ENCODE data around the gene PSMD3. TPM values are rescaled to one million over a fixed set of nuclear protein-coding genes. Genes with fewer than 3 reads are reported as not detected.

Gene PSMD3
- total RNA-seq, 2 donors from 2014 or later = 95.5 to 103 TPM

GRCh38 chr17:39968761-39969160 lies 11.8 kb upstream of the PSMD3 start:
- DNase-seq (no peak), ATAC-seq (replicated peaks in 1 of 2) (no peak)
- H3K4me1 Mint-ChIP-seq (ENCODE audit: low read depth) = peaks cover 9% of the 10 kb centered on the region
- no peaks in the 10 kb centered on the region for H3K9me3 Mint-ChIP-seq
- no peaks in the 10 kb centered on the region for H3K36me3 Mint-ChIP-seq (ENCODE audit: insufficient read depth in 2 of 2)
- peaks cover 17% of the 10 kb centered on the region for H3K27me3 Mint-ChIP-seq (ENCODE audit: low read depth)
- no peak overlapping the region for H3K27ac Mint-ChIP-seq
- no peak overlapping the region for H3K4me3 Mint-ChIP-seq

DNA sequence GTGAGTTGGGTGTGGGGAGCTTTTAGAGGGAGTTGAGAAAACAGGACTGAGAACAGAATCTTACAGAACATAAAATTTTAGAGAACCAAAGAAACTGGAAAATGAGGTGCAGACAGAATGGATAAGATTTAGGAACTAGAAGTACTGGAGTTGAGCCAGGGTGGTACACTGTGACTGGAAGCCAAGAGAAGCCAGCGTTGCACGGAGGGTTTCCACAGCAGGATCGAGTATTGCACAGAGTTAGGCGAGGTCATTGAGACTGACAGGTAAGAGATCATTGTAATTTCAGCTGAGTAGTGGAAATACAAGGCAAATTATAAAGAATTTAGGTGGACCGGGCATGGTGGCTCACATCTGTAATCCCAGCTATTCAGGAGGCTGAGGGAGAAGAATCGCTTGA lies 11.2 kb upstream of the PSMD3 start:
- Mint-ChIP-seq H3K27me3 (ENCODE audit: low read depth) (peaks cover 17% of the 10 kb centered on the region), H3K4me1 (ENCODE audit: low read depth) (peaks cover 4% of the 10 kb centered on the region), H3K9me3 (no peaks in the 10 kb centered on the region), H3K27ac (no peak overlapping the region), H3K4me3 (no peak overlapping the region), H3K36me3 (ENCODE audit: insufficient read depth in 2 of 2) (no peaks in the 10 kb centered on the region)
- DNase-seq = no peak
- no peak for ATAC-seq (replicated peaks in 1 of 2)

DNA sequence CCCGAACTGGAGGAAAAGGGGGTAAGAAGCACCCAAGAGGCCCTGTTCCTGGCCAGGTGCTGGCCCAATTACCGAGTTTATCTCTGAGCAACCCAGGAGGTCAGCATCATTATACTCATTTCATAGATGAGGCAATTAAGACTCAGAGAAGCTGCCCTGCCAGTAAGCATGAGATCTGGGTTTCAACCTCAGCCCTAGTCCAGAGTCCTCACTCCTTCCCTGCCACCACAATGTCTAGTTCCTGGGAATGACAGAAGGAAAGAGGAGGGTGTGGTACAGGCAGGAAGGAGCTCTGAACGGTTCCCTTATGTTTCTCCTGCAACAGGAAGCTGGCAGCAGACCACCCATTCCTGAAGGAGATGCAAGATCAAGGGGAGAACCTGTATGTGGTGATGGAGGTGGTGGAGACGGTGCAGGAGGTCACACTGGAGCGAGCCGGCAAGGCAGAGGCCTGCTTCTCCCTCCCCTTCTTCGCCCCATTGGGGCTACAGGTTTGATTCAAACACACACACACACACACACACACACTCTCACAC lies 10.4 kb upstream of the PSMD3 start:
- Mint-ChIP-seq H3K36me3 (ENCODE audit: insufficient read depth in 2 of 2) (no peaks in the 10 kb centered on the region), H3K4me1 (ENCODE audit: low read depth) (no peaks in the 10 kb centered on the region), H3K27ac (no peak overlapping the region), H3K27me3 (ENCODE audit: low read depth) (peaks cover 17% of the 10 kb centered on the region), H3K9me3 (no peaks in the 10 kb centered on the region), H3K4me3 (no peak overlapping the region)
- DNase-seq = no peak
- no peak for ATAC-seq (replicated peaks in 1 of 2)

DNA sequence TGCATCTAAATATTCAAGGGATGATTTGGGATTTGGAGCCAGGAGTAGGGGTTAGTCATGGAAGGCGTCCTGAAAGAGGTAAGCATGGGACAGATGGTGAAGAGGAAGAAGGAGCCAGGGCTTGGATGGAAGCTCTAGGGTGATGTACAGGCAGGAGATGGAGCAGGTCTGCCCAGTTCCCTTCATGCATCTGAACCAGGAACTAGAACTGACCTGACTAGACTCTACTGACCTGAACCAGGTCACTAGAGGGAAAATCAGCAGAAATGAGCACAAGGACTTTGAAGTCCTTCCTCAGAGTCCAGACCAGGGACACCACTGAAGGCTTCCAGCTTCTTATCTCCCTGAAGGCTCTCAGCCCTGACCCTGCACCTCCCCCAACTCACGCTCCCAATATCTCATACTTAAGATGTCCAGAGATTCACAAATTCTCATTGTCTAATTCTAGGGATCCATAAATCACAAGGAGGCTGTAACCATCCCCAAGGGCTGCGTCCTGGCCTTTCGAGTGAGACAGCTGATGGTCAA lies 9.5 kb upstream of the PSMD3 start:
- no peaks in the 10 kb centered on the region for H3K4me1 Mint-ChIP-seq (ENCODE audit: low read depth)
- H3K27ac Mint-ChIP-seq = no peak overlapping the region
- ATAC-seq (replicated peaks in 1 of 2) (no peak), DNase-seq (no peak)
- H3K36me3 Mint-ChIP-seq (ENCODE audit: insufficient read depth in 2 of 2) = no peaks in the 10 kb centered on the region
- no peaks in the 10 kb centered on the region for H3K9me3 Mint-ChIP-seq
- peaks cover 17% of the 10 kb centered on the region for H3K27me3 Mint-ChIP-seq (ENCODE audit: low read depth)
- no peak overlapping the region for H3K4me3 Mint-ChIP-seq

GRCh38 chr17:39972271-39972670 lies 8.3 kb upstream of the PSMD3 start:
- DNase-seq = no peak
- H3K4me3 Mint-ChIP-seq = no peak overlapping the region
- H3K9me3 Mint-ChIP-seq = no peaks in the 10 kb centered on the region
- no peaks in the 10 kb centered on the region for H3K36me3 Mint-ChIP-seq (ENCODE audit: insufficient read depth in 2 of 2)
- H3K4me1 Mint-ChIP-seq (ENCODE audit: low read depth) = no peaks in the 10 kb centered on the region
- no peak for ATAC-seq (replicated peaks in 1 of 2)
- peaks cover 17% of the 10 kb centered on the region for H3K27me3 Mint-ChIP-seq (ENCODE audit: low read depth)
- H3K27ac Mint-ChIP-seq = no peak overlapping the region

DNA sequence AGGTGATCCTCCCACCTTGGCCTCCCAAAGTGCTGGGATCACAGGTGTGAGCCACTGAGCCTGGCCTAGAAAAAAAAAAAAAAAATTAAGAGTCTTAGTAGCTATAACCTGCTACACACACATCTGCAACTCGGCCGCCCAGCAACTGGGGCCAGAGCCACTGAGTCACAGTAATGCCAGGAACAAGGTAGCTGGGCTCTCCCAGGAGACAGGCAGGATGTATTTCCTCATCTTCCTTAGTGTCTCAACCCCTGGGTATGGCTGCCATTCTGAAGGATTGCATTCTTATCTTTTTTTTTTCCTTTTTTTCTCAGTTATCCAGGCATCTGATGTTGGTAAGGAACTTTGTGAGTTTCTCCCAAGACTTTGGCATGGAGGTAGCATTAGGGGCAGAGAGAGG lies 7.1 kb upstream of the PSMD3 start:
- DNase-seq (no peak), ATAC-seq (replicated peaks in 1 of 2) (no peak)
- Mint-ChIP-seq H3K9me3 (no peaks in the 10 kb centered on the region), H3K36me3 (ENCODE audit: insufficient read depth in 2 of 2) (no peaks in the 10 kb centered on the region), H3K4me3 (no peak overlapping the region), H3K27ac (no peak overlapping the region), H3K4me1 (ENCODE audit: low read depth) (no peaks in the 10 kb centered on the region), H3K27me3 (ENCODE audit: low read depth) (peaks cover 17% of the 10 kb centered on the region)

- Mint-ChIP-seq H3K27ac (no peak overlapping the region), H3K4me3 (no peak overlapping the region), H3K36me3 (ENCODE audit: insufficient read depth in 2 of 2) (no peaks in the 10 kb centered on the region), H3K4me1 (ENCODE audit: low read depth) (peaks cover 3% of the 10 kb centered on the region), H3K27me3 (ENCODE audit: low read depth) (peaks cover 21% of the 10 kb centered on the region), H3K9me3 (no peaks in the 10 kb centered on the region)
- ATAC-seq (replicated peaks in 1 of 2) = no peak
- DNase-seq = no peak
These were observed 6.2 kb upstream of the PSMD3 start for GRCh38 chr17:39974433-39974832.

DNA sequence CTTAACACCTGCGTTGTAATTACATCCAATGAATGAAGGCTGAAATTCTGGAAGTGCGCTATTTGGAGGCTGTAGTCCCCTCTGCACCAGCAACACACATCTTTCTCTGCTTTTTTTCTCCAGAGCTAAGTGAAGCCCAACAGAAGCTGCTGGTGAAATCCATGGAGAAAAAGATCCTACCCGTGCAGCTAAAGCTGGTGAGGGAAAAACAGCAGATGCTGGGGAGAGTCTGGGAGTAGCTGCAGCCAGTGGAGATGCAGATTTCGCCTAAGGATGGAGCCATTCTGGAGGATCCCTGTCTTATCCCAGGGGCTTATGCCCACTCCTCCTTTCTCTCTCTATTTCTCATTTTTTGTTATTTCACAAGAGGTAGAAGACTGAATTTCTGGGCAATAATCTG lies 4.8 kb upstream of the PSMD3 start:
- Mint-ChIP-seq H3K9me3 (no peaks in the 10 kb centered on the region), H3K27me3 (ENCODE audit: low read depth) (peaks cover 9% of the 10 kb centered on the region), H3K27ac (no peak overlapping the region), H3K36me3 (ENCODE audit: insufficient read depth in 2 of 2) (no peaks in the 10 kb centered on the region), H3K4me1 (ENCODE audit: low read depth) (peaks cover 13% of the 10 kb centered on the region), H3K4me3 (no peak overlapping the region)
- DNase-seq (no peak), ATAC-seq (replicated peaks in 1 of 2) (no peak)

GRCh38 chr17:39979016-39979670 lies 1.5 kb upstream of the PSMD3 start:
- H3K4me1 Mint-ChIP-seq (ENCODE audit: low read depth) = peaks cover 37% of the 10 kb centered on the region
- peaks cover 6% of the 10 kb centered on the region for H3K27me3 Mint-ChIP-seq (ENCODE audit: low read depth)
- peaks cover 2 to 5% of the 10 kb centered on the region in 2 donors for H3K36me3 Mint-ChIP-seq (ENCODE audit: insufficient read depth in 2 of 2)
- no peaks in the 10 kb centered on the region for H3K9me3 Mint-ChIP-seq
- ATAC-seq (replicated peaks in 1 of 2) (no peak), DNase-seq (no peak)
- H3K4me3 Mint-ChIP-seq = peak overlapping the region; percentile 52 to 94
- H3K27ac Mint-ChIP-seq = no peak overlapping the region

DNA sequence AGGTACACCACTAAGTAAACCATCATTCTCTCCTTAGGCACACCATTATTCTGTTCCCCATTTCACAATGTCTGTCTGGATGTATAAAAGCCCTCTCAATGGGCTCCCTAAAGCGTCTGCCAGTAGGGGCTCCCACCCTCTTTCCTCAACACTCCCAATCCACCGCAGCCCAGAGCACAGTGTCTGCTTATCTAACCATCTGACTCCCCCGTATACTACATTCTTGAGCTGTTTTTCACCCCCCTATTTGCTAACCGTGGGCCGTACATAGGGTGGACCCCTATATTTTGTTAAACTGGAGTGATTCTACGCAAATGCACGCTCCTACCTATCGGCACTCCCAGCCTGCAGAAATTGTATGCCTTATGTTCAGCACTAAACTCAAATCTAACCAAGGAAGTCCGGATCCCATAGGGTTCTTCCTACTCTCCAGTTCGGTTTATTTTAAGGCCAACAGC lies 685 bp upstream of the PSMD3 start:
- Mint-ChIP-seq H3K27ac (peak overlapping the region; percentile 92), H3K4me1 (ENCODE audit: low read depth) (peaks cover 40% of the 10 kb centered on the region), H3K27me3 (ENCODE audit: low read depth) (peaks cover 6% of the 10 kb centered on the region), H3K9me3 (no peaks in the 10 kb centered on the region), H3K36me3 (ENCODE audit: insufficient read depth in 2 of 2) (peaks cover 8 to 9% of the 10 kb centered on the region in 2 donors), H3K4me3 (peak overlapping the region; percentile 94 to 99)
- peak in 1 of 2 donors; percentile 24 for DNase-seq
- ATAC-seq (replicated peaks in 1 of 2) = peak; percentile 7 to 8

- peak overlapping the region; percentile 94 to 99 for H3K4me3 Mint-ChIP-seq
- H3K27ac Mint-ChIP-seq = peak overlapping the region; percentile 89
- H3K4me1 Mint-ChIP-seq (ENCODE audit: low read depth) = peaks cover 40% of the 10 kb centered on the region
- no peak for ATAC-seq (replicated peaks in 1 of 2)
- peaks cover 6% of the 10 kb centered on the region for H3K27me3 Mint-ChIP-seq (ENCODE audit: low read depth)
- H3K36me3 Mint-ChIP-seq (ENCODE audit: insufficient read depth in 2 of 2) = peaks cover 14 to 21% of the 10 kb centered on the region in 2 donors
- no peak for DNase-seq
- no peaks in the 10 kb centered on the region for H3K9me3 Mint-ChIP-seq
These were observed 667 bp downstream of the PSMD3 start for GRCh38 chr17:39981207-39981741.

DNA sequence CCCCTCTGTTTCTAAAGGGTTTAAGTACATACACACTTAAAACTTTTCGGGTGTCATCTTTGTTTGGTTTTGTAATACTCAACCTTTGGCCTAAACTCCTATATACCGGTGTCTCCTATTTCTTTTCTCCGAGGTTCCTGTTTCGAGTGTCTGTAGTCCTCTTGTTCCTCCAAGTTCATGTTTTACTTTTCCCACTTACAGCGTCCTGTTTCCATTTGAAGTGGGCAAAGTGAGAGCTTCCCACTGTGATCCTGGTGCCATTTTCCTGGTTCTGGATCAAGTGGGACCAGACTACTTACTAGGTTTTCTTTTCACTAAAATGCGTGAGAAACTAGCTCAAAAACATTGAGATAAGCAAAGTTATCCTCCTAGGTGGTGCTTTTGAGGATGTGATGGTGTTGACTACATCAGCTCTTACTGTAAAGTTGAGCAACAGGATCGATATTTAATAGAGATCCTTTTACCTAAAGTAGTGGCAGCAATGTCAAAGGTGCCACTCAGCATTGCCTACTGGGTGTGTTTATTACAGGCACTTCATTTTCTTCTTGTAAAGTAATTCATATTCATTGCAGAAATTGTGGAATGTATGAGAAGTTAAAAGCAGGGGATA lies 1.3 kb downstream of the PSMD3 start:
- H3K4me1 Mint-ChIP-seq (ENCODE audit: low read depth) = peaks cover 40% of the 10 kb centered on the region
- H3K27ac Mint-ChIP-seq = peak overlapping the region; percentile 89
- no peak for DNase-seq
- H3K9me3 Mint-ChIP-seq = no peaks in the 10 kb centered on the region
- ATAC-seq (replicated peaks in 1 of 2) = no peak
- H3K27me3 Mint-ChIP-seq (ENCODE audit: low read depth) = peaks cover 6% of the 10 kb centered on the region
- H3K36me3 Mint-ChIP-seq (ENCODE audit: insufficient read depth in 2 of 2) = peaks cover 16 to 25% of the 10 kb centered on the region in 2 donors
- H3K4me3 Mint-ChIP-seq = peak overlapping the region; percentile 94 to 99

DNA sequence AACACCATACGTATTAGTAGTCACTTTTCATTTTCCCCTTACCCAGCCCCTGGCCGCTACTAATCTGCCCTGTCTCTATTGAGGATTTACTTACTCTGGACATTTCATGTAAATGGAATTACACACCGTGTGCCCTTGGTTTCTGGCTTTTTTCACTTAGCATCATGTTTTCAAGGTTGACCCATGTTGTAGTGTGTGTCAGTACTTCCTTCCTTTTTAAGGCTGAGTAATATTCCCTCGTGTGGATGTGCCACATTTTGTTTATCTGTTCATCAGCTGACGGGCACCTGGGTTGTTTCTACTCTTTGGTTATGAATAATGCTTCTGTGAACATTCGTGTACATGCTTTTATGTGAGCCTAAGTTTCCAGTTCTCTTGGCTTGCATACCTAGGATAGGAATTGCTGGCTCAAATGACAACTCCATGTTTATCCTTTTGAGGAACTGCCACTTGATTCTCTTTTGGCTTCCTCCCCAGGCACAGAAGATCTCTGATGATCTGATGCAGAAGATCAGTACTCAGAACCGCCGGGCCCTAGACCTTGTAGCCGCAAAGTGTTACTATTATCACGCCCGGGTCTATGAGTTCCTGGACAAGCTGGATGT lies 7.7 kb downstream of the PSMD3 start:
- Mint-ChIP-seq H3K36me3 (ENCODE audit: insufficient read depth in 2 of 2) (peaks cover 36 to 61% of the 10 kb centered on the region in 2 donors), H3K27me3 (ENCODE audit: low read depth) (no peaks in the 10 kb centered on the region), H3K4me1 (ENCODE audit: low read depth) (peaks cover 8% of the 10 kb centered on the region), H3K4me3 (no peak overlapping the region), H3K27ac (no peak overlapping the region), H3K9me3 (no peaks in the 10 kb centered on the region)
- no peak for ATAC-seq (replicated peaks in 1 of 2)
- no peak for DNase-seq
